BJ (cell line): ENCODE data around the gene ATXN7L3. TPM values are rescaled to one million over a fixed set of nuclear protein-coding genes. Genes with fewer than 3 reads are reported as not detected.

Source experiments
- CTCF ChIA-PET: fragments of 350-600 bp; formaldehyde crosslinking; extraction: SDS; loops from one replicate; lab custom pipeline; 2021; ENCODE audit warnings: antibody characterized with exemption, inconsistent platforms; lab: Yijun Ruan, JAX
- POLR2A ChIA-PET: fragments of 300-600 bp; sonication (Branson Sonifier 250); formaldehyde crosslinking; extraction: SDS; loops from one replicate; lab custom pipeline; 2021; ENCODE audit warnings: antibody characterized with exemption; lab: Charles Lee
- DNase-seq: peaks from one replicate; pipeline ENCODE4 v3.0.0-alpha.2; 2011; ENCODE audit warnings: low read depth
- H3K27me3 ChIP-seq: 2 replicates; pipeline ENCODE4 v1.6.0; 2011; ENCODE audit warnings: low read length; ENCODE audit not compliant: control insufficient read depth, insufficient read depth
- H3K36me3 ChIP-seq: 2 replicates; pipeline ENCODE4 v1.5.1; 2011; ENCODE audit warnings: low read length; ENCODE audit not compliant: control insufficient read depth, insufficient read depth
- H3K4me3 ChIP-seq: 2 replicates; pipeline ENCODE4 v1.5.1; 2011; ENCODE audit warnings: low read depth, mild to moderate bottlenecking, control low read depth, low read length
- CTCF ChIP-seq: IDR thresholded peaks from 2 replicates; pipeline ENCODE4 v1.5.1; 2011; ENCODE audit warnings: low read depth, mild to moderate bottlenecking, control low read depth, inconsistent platforms, low read length, moderate library complexity; ENCODE audit not compliant: insufficient read depth
- polyA plus RNA-seq: library from polyadenylated mRNA; depleted of rRNA; stranded (reverse); fragments of >200 nt; gene quantifications from 2 replicates; pipeline ENCODE4 v1.2.3, GENCODE V29; 2011

The ATXN7L3 gene
- polyA plus RNA-seq, 1 experiment, result 47.0 TPM

GRCh38 chr17:44221084-44221861 lies 21.6 kb upstream of the ATXN7L3 start:
- Histone ChIP-seq H3K4me3 (peak overlapping the region; percentile 92), H3K36me3 (peaks cover 5% of the 10 kb centered on the region), H3K27me3 (no peaks in the 10 kb centered on the region)
- 0 out of 2 replicates have a peak, but pooled peaks have one; percentile 2 for TF ChIP-seq CTCF
- ChIA-PET POLR2A (interaction anchor here (0.7 kb wide), 1 partner anchor 100 kb away, joined by 4 read pairs; no protein-coding TSS in a partner anchor), CTCF (interaction anchor here (0.6 to 3.7 kb wide), 15 partner anchors 11 to 532 kb away, joined by 3 to 27 read pairs (median 4); partner anchors contain the start of genes FAM171A2, GRN, RUNDC3A and SLC25A39)
- no peak for DNase-seq

- peak overlapping the region; percentile 92 for H3K4me3 ChIP-seq
- H3K36me3 ChIP-seq, result peaks cover 12% of the 10 kb centered on the region
- CTCF ChIA-PET, result interaction anchor here (1.1 to 3.7 kb wide), 8 partner anchors 10 to 125 kb away, joined by 3 to 27 read pairs (median 4); partner anchors contain the start of genes GRN and TMUB2
- H3K27me3 ChIP-seq, result no peaks in the 10 kb centered on the region
- no peak for DNase-seq
- POLR2A ChIA-PET, result no interaction called here
- TF ChIP-seq CTCF, result no peak
Measured at GRCh38 chr17:44220213-44221083, 20.8 kb upstream of the ATXN7L3 start.

- no peak for TF ChIP-seq CTCF
- no peaks in the 10 kb centered on the region for H3K27me3 ChIP-seq
- no peak for DNase-seq
- POLR2A ChIA-PET, result interaction anchor here (0.6 kb wide), 1 partner anchor 97 kb away, joined by 10 read pairs; no protein-coding TSS in a partner anchor
- H3K4me3 ChIP-seq, result peak within 1 kb of the TSS; percentile 92
- H3K36me3 ChIP-seq, result peaks cover 20% of the 10 kb centered on the region
- CTCF ChIA-PET, result interaction anchor here (1.1 to 3.7 kb wide), 4 partner anchors 9 to 126 kb away, joined by 3 to 27 read pairs (median 4); partner anchors contain the start of genes GRN and TMUB2
Measured at GRCh38 chr17:44219616-44220212, 20.0 kb upstream of the ATXN7L3 start, which contains the start of gene UBTF. TSS of gene UBTF (minus strand) at chr17:44219675. CDS start at chr17:44218229, 1,446 bp downstream.

GRCh38 chr17:44219108-44219615 lies 19.5 kb upstream of the ATXN7L3 start:
- POLR2A ChIA-PET, result interaction anchor here (0.6 kb wide), 1 partner anchor 97 kb away, joined by 10 read pairs; no protein-coding TSS in a partner anchor
- TF ChIP-seq CTCF, result peak; percentile 17; the same call in 1 of the 2 replicates

More at GRCh38 chr17:44219108-44219615, 19.5 kb upstream of the ATXN7L3 start:
- CTCF ChIA-PET, result interaction anchor here (1.3 to 3.7 kb wide), 3 partner anchors 8 to 126 kb away, joined by 4 to 27 read pairs (median 4); partner anchors contain the start of gene GRN
- Histone ChIP-seq H3K4me3 (peak overlapping the region; percentile 92), H3K36me3 (peaks cover 24% of the 10 kb centered on the region), H3K27me3 (no peaks in the 10 kb centered on the region)
- DNase-seq, result no peak
